T-helper 1 cell (primary cell): Measurements from ENCODE around the gene CLSTN2.

Experiments used
- DNase-seq, 5 donors: peaks; one replicate each; pipeline ENCODE4 v3.0.0-alpha.2; 2012 to 2020

Gene CLSTN2

DNA sequence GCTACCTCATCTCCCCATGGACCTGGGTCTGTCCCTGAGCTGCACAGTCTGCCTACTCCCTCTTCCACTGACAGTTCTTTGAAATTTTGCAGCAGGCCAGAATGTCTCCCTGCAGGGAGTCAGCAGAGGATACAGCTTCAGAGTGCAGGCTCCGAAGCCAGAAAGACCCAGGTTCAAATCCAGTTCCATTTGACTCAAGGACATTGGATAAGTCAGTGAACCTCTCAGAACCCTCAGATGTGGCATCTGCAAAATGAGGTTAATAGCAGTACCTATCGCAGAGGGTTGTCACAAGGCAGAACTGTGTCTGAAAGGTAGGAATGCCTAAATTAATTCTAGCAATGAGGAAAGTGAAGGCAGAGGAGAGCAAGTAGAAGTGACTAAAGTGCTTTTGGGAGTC is 498.4 kb downstream of the CLSTN2 start:
- DNase-seq, result no peak

DNA sequence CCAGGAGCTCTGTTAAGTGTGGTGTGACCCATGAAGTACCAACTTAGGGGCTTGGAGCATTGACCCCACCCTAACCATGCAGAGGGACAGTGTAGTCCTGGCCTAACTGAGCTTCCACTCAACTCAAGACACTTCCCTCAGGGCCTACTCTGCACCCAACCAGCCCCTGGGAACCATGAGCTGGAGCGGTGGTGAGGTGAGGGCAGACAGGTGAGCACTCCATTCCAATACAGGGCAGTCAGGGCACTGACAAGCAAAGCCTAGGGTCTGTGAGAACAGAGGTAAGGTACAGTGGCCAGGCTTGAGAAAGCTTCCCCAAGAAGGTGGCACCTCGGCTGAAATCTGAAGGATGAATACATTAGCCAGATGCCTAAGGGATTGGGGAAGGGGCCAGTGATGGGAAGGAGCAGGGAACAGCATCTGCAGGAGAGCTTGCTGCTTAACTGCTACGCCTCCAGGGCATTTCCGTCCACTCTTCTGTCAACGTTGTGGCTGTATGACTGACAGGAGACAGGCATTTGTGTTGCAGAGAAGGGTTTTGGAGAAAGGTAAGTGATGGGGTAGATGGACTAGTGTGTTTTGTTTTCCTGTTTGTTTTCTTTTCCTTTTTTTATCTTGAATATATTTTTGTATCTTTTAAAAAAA is 499.4 kb downstream of the CLSTN2 start:
- DNase-seq, result no peak

DNA sequence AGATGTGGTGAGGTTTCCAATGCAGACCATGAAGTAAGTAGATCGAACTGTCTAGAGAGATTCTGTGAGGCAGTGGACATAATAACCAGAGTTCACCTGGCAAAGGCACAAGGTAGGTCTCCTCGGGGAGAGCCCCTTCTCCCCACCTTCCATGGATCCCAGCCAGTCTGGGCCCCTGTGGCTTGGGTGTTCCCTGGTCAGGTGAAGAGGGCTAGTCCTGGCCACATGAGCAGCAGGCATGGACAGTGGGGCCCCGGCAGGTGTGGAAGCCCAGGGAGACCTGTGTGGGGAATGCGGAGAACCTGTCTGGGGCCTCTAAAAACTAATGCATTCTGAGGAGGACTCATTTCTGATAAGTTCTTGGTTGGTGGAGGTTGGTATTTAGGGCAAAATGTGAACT is 501.4 kb downstream of the CLSTN2 start:
- DNase-seq, result no peak

DNA sequence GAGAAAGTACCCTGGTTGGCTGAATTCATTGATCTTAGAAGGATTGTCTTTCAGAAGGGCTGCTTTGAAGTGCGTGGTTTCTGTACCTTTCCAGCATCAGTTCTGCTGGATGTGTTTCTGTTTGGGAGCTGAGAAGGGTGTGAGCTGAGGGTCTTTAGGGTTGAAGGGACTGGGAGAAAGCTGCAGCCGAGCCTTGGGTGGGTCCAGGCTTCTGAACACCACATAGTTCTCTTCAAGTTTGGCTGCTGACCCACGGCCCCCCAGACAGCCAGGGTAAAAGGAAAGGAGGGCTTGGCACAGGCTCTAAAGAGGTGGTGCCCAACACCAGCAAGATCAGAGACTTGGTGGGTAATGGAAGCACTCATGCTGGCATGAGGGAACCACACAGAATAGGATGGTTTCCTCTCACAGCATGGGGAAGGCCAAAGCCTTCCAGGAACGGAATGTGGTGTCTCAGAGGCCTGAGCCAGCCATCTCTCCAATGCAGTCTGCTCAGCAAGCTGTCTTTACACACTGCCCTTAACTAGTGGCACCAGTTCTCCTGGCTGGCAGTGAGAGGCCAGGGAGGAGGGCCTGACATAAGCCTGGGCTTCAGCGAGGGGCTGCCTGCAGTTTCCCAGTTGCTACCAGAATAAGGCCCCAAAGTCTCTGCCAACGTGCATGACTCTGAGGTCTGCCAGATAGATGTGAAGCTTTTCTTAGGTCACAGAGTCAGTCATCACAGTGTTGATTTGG is 503.9 kb downstream of the CLSTN2 start:
- DNase-seq, result no peak

DNA sequence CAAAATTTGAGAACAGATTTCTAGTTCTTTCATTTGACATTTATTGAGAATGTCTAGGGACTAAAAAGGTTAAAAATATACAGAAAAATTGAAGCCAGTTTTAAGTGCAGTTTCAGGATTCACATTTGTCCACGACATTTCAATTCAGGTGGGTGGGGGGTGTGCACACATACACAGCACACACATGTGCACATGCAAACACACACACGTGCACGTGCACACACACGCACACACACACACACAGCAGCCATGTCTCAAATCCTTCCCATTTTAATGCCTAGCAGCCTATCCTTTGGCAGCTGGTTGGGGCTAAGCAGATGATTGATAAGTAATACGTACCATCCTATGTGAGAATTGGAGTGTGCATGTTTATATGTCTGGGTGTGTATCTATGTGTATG is 504.5 kb downstream of the CLSTN2 start:
- DNase-seq, result no peak

DNA sequence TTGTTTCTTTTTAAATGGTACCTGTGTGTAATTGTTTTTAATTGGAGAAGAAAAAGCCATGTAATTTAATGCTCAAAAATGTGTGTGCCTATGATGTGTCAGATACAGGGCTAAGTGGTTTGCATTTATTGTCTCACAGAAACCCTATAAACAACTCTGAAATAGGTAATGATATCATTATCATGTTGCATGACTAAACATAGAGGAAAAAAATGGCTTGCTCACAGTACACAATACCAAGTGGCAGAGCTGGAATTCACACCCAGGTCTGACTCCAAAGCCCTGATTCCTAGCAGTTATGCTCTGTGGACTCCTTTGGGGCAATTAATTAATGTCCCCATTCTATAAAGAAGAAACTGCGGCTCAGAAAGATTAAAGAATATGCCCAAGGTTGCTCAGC is 505.5 kb downstream of the CLSTN2 start:
- DNase-seq, result no peak

DNA sequence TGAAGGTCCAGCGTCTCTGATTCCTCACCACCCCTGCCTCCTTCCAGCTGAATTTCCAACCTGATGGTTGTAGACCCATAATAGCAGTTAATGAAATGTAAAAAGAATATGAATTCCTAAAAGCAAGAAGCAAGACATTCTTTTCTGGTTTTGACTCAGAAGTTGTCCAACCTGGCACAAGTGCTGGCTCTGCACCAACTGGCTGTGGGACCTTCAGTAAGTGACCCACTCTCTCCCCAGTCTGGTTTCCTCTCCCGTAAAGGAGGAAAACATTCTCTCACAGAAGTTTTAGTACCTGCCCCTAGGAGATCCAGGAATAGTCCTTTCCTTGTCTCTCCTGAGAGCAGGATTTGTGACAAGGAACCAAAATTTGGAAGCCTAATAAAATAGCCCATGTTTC is 506.0 kb downstream of the CLSTN2 start:
- no peak for DNase-seq

DNA sequence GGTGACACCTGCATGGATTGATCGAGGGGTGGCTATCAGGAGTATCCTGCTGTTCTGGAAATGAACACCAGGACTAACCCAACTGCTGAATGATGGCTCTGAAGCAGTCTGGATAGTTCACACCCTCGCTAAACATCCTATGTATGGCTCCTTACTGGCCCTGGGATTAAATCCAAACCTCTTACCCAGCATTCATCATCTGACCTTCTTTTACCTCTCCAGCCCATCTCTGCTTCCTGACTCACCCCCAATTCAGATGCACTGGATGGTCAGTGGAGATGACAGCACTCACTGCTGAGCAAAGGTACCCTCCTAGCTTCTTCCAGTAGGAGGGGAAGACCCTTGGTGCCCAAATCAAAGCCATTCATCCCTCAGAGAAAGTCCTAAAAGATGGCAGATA is 507.6 kb downstream of the CLSTN2 start:
- no peak for DNase-seq

DNA sequence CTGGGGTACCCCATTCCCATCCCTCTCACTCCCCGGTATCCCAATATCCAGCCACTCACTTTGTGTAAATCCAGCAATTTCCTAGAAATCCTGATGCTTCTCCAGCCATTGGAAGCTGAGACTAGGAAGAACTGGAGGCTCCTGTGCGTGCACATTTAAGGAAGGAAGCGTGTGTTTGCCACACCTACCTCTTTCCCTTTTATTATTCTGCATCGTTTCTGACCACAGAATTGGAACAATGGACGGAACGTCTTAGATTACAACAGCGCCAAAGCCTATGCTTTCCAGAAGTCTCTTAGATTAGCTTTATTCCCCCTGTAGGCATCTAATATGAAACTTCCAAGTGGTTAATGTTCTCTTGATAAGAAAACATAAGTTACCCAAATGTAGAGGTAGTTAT is 508.1 kb downstream of the CLSTN2 start:
- DNase-seq, result no peak

DNA sequence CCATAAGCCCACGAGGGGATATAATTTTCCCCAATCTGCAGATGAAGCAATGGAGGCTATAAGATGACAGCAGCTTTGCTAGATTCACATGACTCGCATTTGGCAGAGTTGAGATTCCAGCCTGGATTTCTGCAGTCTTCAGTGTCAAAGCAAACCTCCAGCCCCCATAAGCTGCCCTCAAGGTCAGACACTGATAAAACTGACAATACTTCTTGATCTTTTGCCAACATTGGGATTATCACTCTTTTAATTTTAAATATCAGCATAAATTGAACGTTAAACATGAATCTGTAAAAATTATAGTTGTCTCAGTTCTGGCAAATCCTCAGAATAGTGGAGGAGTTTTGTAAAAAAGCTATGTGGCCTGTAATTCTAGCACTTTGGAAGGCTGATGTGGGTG is 508.8 kb downstream of the CLSTN2 start:
- DNase-seq, result no peak

DNA sequence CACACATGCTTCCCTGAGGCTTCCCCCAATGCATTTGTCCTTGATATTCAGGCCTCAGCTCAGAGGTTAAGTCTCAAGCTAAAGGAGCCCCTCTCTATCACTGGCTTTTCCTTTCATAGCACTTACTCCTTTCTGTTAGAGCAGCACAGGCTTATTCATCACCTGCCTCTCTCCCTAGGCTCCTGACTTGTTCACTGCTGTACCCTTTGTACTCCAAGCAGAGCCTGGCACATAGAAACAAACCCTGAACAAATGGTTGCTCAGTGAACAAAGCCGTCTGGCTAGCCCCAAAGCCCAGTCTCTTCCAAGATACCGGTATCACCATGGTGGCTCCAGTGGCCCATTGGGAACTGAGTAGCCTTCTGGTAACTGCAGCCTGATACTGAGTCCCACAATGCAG is 511.7 kb downstream of the CLSTN2 start:
- DNase-seq, result no peak

DNA sequence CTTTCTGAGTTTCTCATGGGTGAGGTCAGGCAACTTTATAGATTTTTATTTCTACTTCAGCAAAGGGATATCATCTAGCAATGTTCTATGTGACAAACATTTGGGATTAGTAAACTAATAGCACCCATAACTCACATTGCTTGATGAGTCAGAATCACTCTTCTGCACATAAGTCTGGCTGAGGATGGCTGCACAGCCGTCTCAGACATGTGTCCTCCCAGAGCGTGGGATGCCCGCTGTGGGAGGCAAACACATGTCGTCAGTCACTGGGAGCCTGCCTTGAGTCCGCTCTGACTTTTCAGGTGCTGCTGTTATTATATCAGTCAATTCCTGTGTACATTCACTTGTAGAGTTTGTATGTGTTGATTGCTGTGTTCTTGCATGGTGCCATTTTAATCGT is 512.2 kb downstream of the CLSTN2 start:
- no peak for DNase-seq

DNA sequence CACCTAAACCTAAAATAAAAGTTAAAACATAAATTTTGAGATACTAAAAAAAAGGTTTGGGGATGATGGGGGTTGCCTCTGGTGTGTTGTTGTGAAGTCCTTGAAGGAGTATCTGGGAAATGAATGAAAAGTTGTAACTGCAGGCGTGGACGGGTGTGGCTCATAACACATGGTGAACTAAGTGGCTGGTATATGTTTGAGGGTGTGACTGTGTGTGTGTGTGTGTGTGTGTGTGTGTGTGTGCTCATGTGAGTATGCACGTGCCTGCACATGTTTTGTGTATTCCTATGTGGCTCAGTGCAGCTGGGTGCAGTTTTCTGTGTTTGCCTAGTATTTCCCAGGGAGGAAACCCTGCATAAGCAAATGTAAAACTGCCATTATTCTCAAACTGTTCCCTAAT is 513.0 kb downstream of the CLSTN2 start:
- no peak for DNase-seq

DNA sequence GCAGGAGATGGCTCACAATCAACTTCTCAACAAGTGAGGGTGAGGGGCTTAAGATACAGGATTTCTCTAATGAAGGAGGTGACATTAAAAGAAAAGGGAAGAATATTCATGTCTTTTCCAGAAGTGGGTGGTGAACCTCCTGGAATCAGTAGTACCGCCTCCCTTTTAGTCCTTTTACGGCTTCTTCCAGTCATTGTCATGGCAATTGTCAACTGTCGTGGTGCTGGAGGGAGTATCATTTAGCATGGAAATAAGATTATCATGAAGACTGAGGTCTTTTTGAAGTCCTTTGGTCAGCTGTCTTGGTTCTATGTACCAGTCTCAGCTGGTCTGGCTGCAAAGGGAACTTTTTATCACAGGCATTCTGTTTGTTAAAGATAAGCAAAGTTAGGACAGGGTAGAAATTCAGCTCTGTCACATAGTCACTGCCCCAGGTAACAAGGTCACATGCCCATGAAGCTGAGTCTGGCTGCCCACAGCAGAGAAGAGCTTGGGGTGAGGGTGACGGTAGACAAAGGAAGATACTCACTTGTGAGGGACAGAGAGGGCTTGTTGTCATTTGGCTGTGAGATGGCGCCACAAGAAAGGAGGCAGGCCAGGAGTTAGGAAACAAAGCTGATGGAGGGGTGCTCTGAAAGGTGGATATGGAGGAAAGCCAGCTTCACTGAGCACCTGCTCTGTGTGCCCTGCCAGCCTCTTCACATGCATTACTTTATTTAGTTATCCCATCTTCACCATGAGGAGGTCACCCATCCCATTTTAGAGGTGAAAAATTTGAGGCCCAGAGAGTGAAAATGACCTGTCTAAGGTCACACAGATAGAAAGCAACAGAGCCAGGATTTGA is 514.6 kb downstream of the CLSTN2 start:
- no peak for DNase-seq

DNA sequence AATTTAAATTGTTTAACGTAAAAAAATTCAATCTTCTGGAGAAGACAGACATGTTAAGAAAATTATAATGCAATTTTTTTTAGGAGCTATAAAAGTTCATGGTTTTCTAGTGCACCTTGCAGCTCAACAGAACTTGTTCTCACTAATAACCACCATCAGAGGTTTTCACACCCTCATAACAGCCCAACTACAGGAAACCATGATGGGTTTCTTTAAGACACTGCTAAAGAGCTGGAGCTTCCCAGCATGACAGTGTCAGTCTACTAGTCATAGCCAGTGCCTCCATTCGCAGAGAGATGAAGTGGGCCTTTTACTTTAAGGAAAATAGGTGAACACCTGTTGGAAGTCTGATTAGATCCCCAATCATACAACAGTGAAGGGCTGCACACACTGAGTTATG is 518.8 kb downstream of the CLSTN2 start:
- no peak for DNase-seq

DNA sequence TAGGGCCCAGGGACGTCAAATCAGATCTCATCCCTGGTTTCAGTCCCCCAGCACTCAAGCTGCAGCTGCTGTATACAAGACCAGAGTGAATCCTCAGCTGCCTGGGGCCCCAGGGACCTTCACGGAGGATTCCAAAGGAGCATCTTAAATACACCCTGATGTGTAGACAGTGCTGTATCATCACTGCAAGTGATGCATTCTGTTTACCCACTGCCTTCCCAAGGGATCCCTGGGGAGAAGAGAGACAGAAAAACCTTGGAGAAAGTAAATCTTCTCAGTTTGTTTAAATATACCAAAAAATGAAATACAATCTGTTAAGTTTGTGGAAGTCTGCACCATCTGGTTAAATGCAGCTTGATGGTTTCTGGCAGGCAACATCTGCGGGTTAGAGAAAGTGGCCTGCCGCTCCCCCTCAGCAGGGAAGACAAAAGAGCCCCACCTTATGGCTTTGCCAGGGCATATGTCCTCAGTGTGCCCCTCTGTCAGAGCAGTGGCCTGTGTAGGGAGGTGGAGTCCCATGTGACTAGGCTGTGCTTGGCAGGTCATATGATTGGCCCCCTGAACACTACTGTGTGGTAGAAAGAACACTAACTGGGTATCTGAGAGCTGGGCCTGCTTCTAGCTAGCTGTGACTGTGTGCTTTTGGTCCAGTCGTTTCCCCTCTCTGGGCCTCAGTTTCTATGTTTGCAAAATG is 520.7 kb downstream of the CLSTN2 start:
- DNase-seq, result no peak

DNA sequence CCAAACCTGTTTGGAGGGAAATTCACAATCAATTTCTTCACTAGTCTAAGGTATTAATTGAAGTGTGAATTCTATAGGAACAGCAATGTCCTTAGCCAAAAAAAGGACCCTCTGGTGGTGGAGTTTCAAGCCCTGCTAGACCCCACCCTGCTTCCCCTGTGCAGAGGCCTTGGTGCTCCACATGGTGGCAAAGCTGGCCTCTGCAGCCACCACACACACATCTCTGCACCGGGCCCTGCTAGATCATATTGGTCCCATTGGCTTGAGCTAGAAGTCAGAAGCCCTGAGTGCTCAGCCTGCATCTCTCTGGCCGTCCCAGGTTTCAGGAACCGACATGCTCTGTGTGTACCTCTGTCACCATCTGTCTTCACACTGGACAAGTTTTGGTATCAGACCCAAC is 522.0 kb downstream of the CLSTN2 start:
- no peak for DNase-seq

DNA sequence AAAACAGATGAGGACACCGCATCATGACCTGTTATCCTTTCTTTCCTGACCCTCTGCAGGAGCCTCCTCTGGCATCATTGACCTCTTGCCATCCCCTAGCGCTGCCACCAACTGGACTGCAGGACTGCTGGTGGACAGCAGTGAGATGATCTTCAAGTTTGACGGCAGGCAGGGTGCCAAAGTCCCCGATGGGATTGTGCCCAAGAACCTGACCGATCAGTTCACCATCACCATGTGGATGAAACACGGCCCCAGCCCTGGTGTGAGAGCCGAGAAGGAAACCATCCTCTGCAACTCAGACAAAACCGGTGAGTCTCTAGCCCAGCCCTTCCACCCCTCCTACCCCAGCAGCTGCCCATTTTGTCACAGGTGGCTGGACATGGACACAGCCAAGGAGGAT is 524.5 kb downstream of the CLSTN2 start:
- DNase-seq, result no peak

DNA sequence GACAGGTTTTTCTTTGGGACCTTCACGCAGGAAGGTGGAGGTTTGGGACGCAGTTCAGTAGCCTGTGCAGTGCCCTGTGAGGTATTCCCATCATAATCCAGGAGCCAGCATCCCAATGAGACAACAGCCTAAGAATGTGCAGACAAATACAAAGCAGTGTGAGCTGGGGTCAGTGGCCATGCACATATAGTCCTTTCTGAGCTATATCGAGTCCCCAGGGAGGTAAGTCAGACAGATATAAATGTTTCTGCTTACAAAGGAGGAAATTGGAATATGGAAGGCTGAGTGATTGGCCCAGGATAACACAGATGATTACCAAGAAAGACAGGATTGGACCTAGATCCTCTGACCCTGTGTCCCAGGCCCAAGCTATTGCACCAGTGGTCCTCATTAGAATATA is 526.3 kb downstream of the CLSTN2 start:
- DNase-seq, result no peak

DNA sequence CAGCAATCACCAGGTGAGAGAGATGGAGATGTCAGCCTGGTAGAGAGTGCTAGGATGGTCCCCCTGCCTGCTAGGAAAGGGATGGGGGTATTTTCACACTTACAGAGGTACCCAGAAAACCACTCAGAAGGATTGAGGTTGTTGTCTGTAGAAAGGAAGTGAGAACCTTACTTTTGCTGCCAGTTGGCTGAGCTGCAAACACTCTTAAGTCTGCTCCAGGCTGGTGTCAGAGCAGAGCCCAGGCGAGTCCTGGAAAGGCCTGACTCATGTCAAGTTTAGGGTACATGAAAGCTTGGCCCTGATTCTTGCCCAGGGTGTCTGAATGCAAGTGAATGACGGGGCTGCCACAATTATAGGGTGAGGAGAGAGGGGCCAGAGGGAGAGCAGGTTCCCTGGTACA is 528.4 kb downstream of the CLSTN2 start:
- DNase-seq, result no peak

DNA sequence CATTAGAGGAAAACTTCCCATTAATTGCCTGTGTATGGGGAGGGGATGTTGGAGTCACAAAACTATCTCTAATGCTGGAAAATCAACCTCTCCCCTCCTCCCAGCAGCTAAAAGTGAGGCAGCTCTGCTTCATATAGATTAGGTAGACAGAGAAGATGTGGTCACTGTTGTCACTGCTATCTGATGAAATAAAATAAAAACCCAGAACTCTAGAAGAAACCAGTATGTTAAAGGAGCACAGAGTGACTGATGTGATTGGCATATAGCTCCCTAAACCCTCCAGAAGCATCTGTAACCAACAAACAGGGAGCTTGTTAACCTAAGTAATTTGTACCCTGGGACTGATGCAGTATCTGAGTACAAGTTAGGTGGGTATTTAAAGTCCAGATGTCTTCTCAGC is 531.0 kb downstream of the CLSTN2 start:
- no peak for DNase-seq

DNA sequence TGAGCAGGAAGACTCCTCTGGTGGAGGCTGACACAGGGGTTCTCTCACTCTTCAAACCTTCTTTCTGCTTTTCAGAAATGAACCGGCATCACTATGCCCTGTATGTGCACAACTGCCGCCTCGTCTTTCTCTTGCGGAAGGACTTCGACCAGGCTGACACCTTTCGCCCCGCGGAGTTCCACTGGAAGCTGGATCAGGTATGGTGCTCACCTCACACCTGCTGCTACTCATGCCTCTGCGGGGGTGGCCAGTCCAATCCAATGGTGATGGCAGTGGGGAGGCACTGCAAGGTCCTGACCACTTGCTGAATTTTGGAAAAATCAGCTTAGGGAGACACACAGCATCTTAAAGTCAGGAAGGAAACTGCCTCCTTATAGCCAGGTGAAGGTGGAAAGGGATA is 531.5 kb downstream of the CLSTN2 start:
- DNase-seq, result no peak

DNA sequence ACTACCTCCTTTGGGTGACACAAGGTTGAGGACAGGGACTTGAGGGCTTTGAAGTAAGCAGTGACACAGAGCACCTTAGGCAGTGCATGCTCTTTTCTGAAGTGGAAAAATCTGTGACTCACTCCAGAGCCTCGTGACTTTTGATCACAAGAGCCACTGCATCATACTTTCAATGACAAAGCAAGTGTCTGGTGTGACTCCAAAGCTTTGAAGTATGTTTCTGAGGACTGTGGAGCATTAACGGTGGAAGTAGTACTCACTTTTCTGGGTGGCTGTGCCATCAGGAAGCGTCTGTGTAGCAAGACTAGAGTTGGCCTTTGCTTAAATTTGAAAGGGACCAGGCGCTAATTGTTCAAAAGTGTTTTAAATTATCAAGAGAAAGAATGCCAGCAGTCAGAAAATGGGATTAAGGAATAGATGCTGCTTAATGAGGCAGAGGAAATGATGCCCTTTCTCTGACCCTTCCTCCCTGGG is 532.2 kb downstream of the CLSTN2 start:
- no peak for DNase-seq
